Thyroid gland (tissue), 4 donors: ENCODE data around the gene SUGP2. TPM values are rescaled to one million over a fixed set of nuclear protein-coding genes. Genes with fewer than 3 reads are reported as not detected.

Experiments
- DNase-seq, 2 donors: peaks; one replicate each; pipeline ENCODE4 v3.0.0-alpha.2; 2019
- H3K27ac ChIP-seq, 3 donors: fragments of 200-600 bp; sonication (generic); 1 replicate in 2 of 3; 2 replicates in 1 of 3; pipeline ENCODE4 v1.5.1; 2016 to 2019; ENCODE audit warnings: mild to moderate bottlenecking in 1 of 3, moderate library complexity in 1 of 3
- H3K27me3 ChIP-seq: fragments of 200-600 bp; sonication (generic); one replicate; pipeline ENCODE4 v1.5.1; 2019
- H3K36me3 ChIP-seq, 2 donors: fragments of 200-600 bp; sonication (generic); one replicate each; pipeline ENCODE4 v1.5.1; 2016 to 2019
- H3K4me1 ChIP-seq, 2 donors: fragments of 200-600 bp; sonication (generic); one replicate each; pipeline ENCODE4 v1.5.1; 2017 to 2019
- H3K4me3 ChIP-seq, 3 donors: fragments of 200-600 bp; sonication (generic); replicated peaks in 1 of 3; 1 replicate in 2 of 3; 2 replicates in 1 of 3; pipeline ENCODE4 v1.5.1; 2016; ENCODE audit warnings: mild to moderate bottlenecking in 1 of 3
- H3K9me3 ChIP-seq: fragments of 200-600 bp; sonication (generic); one replicate; pipeline ENCODE4 v1.5.1; 2017
- POLR2A ChIP-seq, 2 donors: fragments of 450-650 bp; IDR thresholded peaks; one replicate each; pipeline ENCODE4 v1.6.1; 2017; ENCODE audit warnings: antibody characterized with exemption in 2 of 2, mild to moderate bottlenecking in 2 of 2, moderate library complexity in 1 of 2
- WGBS, 2 donors: methylation state at CpG; one replicate each; pipeline ENCODE4 v1.1.5; 2017; 5-methylcytosine and 5-hydroxymethylcytosine counted together
- intact Hi-C: fragments of 100-400 bp; cut with DNase I; formaldehyde crosslinking; loops from one replicate; pipeline ENCODE4 v1.15.1; 2023
- total RNA-seq, 4 donors: library from RNA; depleted of rRNA; stranded (reverse); fragments of >200 nt; gene quantifications; one replicate each; pipeline ENCODE4 v1.2.3, GENCODE V29; 2016
- TF ChIP-seq, protein P1 (sequence below), 6 experiments: fragments of 200-600 bp in 3 of 6; fragments of 450-650 bp in 3 of 6; sonication (generic) in 3 of 6; IDR thresholded peaks; one replicate each; pipeline ENCODE4 v1.5.1; 2016 to 2019; ENCODE audit warnings: antibody characterized with exemption in 6 of 6, mild to moderate bottlenecking in 2 of 6, inconsistent platforms in 1 of 6, moderate library complexity in 1 of 6

Gene SUGP2
- total RNA-seq, 4 donors from 2014 or later: 70.3 to 93.5 (median 82.2) TPM

DNA sequence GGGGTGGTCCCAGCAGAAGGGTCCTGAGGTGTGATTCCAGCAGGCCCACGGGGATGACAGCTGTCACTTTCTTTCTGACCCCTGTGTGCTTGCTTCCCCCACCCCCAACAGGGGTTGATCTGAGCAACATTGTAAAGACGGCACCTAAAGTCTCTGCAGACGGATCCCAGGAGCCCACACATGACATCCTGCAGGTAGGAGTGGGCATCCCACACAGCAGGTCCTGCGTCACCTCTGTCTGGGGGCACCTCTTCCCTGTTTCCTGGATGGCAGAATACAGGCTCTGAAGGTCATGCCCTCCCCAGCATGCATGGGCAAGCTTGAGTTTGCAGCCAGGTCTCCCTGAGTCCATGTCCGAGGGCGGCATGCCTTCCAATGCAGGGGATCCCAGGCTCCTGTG is 10.6 kb upstream of the SUGP2 start:
- intact Hi-C loops: no loop called here
- Histone ChIP-seq H3K9me3 (no peaks in the 10 kb centered on the region), H3K27ac (no peak overlapping the region), H3K27me3 (no peaks in the 10 kb centered on the region), H3K4me1 (peaks cover 6 to 14% of the 10 kb centered on the region in 2 donors), H3K36me3 (peaks cover 0 to 16% of the 10 kb centered on the region in 2 donors), H3K4me3 (no peak overlapping the region)
- DNase-seq: no peak
- no peak for TF ChIP-seq POLR2A (IDR thresholded peaks at IDR 0.05)
- TF ChIP-seq, protein P1, sequence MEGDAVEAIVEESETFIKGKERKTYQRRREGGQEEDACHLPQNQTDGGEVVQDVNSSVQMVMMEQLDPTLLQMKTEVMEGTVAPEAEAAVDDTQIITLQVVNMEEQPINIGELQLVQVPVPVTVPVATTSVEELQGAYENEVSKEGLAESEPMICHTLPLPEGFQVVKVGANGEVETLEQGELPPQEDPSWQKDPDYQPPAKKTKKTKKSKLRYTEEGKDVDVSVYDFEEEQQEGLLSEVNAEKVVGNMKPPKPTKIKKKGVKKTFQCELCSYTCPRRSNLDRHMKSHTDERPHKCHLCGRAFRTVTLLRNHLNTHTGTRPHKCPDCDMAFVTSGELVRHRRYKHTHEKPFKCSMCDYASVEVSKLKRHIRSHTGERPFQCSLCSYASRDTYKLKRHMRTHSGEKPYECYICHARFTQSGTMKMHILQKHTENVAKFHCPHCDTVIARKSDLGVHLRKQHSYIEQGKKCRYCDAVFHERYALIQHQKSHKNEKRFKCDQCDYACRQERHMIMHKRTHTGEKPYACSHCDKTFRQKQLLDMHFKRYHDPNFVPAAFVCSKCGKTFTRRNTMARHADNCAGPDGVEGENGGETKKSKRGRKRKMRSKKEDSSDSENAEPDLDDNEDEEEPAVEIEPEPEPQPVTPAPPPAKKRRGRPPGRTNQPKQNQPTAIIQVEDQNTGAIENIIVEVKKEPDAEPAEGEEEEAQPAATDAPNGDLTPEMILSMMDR (IDR thresholded peaks at IDR 0.05): no peak
- WGBS, 2 donors: 97 to 100% methylated on average over 3 to 4 of the region's 6 CpGs

DNA sequence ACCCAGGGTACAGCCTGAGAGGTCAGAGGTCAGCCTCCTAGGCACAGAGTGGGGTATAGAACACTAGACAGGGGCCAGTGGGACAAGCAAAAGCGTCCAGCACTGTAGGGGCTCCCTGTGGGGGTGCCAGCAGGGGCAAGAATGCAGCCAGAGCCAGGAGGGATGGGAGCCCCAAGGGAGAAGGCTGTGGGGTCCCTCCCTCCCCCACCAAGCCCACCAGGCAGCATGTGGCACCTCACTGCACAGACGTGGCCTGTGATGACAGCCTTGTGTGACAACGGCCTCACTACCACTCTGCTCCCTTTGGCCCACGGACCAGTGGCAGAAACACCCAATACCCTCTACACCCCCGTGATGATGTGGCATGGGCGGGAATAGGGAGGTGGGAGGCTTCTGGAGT is 10.2 kb upstream of the SUGP2 start:
- Histone ChIP-seq H3K27me3 (no peaks in the 10 kb centered on the region), H3K4me1 (peaks cover 6 to 14% of the 10 kb centered on the region in 2 donors), H3K27ac (no peak overlapping the region), H3K4me3 (no peak overlapping the region), H3K36me3 (peaks cover 0 to 16% of the 10 kb centered on the region in 2 donors), H3K9me3 (no peaks in the 10 kb centered on the region)
- intact Hi-C loops: no loop called here
- TF ChIP-seq POLR2A (IDR thresholded peaks at IDR 0.05): no peak
- TF ChIP-seq, protein P1 (IDR thresholded peaks at IDR 0.05): no peak
- 94 to 100% methylated on average over 5 to 6 of the region's 6 CpGs for WGBS, 2 donors
- no peak for DNase-seq

DNA sequence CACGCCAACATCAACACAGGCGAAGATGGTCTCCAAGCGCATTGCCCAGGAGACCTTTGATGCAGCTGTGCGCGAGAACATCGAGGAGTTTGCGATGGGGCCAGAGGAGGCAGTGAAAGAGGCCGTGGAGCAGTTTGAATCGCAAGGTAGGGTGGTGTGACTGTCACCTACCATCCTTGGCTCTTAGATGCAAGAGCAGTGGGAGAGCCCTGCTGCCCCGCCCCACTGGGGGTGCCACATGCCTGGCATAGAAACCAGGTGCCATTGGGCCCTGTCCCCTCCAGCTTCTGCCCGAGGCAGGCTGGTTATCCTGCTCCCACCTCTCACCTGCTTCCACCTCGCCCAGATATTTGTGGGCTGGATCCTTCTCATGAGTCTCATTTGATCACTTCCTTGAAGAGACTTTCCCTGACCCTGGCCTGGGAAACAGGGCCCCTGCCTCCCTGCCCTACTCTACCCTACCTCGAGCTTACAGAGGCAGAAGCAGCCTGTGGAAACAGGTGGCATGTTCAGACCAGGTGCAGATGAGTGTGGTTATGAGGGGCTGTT is 9.5 kb upstream of the SUGP2 start:
- peaks cover 0 to 16% of the 10 kb centered on the region in 2 donors for H3K36me3 ChIP-seq
- no peak for TF ChIP-seq POLR2A (IDR thresholded peaks at IDR 0.05)
- TF ChIP-seq, protein P1 (IDR thresholded peaks at IDR 0.05): no peak
- WGBS, 2 donors: 93 to 95% methylated on average over 13 of the region's 13 CpGs

DNA sequence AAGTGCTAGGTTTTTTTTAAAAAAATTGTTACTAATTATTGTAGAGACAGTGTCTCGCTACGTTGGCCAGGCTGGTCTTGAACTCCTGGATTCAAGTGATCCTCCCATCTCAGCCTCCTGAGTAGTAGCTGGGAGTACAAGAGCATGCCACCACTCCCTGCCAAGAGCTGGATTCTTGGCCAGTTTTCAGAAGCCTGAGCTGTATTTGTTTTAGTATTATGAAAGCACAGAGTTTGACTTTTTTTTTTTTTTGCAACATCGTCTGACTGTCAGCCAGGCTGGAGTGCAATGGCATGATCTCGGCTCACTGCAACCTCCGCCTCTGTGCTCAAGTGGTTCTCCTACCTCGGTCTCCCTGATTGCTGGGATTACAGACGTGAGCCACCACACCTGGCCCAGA is 7.1 kb upstream of the SUGP2 start:
- peaks cover 6 to 23% of the 10 kb centered on the region in 2 donors for H3K4me1 ChIP-seq
- TF ChIP-seq POLR2A (IDR thresholded peaks at IDR 0.05): no peak
- TF ChIP-seq, protein P1 (IDR thresholded peaks at IDR 0.05): no peak
- DNase-seq: peak; percentile 75 to 84
- H3K27me3 ChIP-seq: no peaks in the 10 kb centered on the region
- 39 to 41% methylated on average over 7 of the region's 7 CpGs for WGBS, 2 donors
- no peak overlapping the region for H3K4me3 ChIP-seq
- intact Hi-C loops: no loop called here
- peaks cover 0 to 16% of the 10 kb centered on the region in 2 donors for H3K36me3 ChIP-seq
- H3K9me3 ChIP-seq: no peaks in the 10 kb centered on the region
- H3K27ac ChIP-seq: peak overlapping the region in 2 of 3 donors; percentile 55 to 61

More for the DNA sequence above, 9.5 kb upstream of the SUGP2 start:
- DNase-seq: no peak
- intact Hi-C loops: no loop called here
- Histone ChIP-seq H3K4me3 (no peak overlapping the region), H3K27ac (no peak overlapping the region), H3K9me3 (no peaks in the 10 kb centered on the region), H3K27me3 (no peaks in the 10 kb centered on the region), H3K4me1 (peaks cover 6 to 14% of the 10 kb centered on the region in 2 donors)

DNA sequence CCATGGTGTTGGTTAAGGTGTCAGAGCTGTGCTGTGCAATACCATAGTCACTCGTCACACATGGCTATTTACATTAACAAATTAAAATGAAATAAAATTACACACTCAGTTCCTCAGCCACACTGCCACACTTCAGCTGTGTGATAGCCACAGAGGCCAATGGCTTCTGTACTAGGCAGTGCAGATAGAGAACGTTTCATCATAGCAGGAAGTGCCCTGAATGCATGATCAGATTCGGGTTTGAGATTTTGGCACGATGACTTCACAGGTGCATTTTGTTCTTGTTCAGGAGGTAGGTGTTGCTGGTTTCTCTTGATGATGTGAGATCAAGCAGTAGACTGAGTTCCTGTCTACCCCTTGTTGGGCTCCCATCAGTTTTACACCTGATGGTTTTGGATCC is 6.6 kb upstream of the SUGP2 start:
- no peaks in the 10 kb centered on the region for H3K27me3 ChIP-seq
- intact Hi-C loops: no loop called here
- H3K27ac ChIP-seq: peak overlapping the region in 2 of 3 donors; percentile 55 to 61
- DNase-seq: no peak
- no peak for TF ChIP-seq POLR2A (IDR thresholded peaks at IDR 0.05)
- TF ChIP-seq, protein P1 (IDR thresholded peaks at IDR 0.05): no peak
- peaks cover 0 to 13% of the 10 kb centered on the region in 2 donors for H3K36me3 ChIP-seq
- 73 to 79% methylated on average over 4 of the region's 4 CpGs for WGBS, 2 donors
- no peak overlapping the region for H3K4me3 ChIP-seq
- peaks cover 6 to 23% of the 10 kb centered on the region in 2 donors for H3K4me1 ChIP-seq
- no peaks in the 10 kb centered on the region for H3K9me3 ChIP-seq
